OCI-LY1 (cell line): ENCODE measurements around the gene SRD5A1.
A peak's percentile ranks its signal among the peaks of the same experiment; 100 is the strongest.

ENCODE experiments used
- H2AFZ ChIP-seq: fragments of 200-600 bp; sonication (generic), shearing (Covaris generic); 2 replicates; pipeline ENCODE4 v1.6.0; 2014; ENCODE audit warnings: antibody characterized with exemption, mild to moderate bottlenecking, low read length
- H3F3A ChIP-seq: fragments of 200-600 bp; sonication (generic), shearing (Covaris generic); 2 replicates; pipeline ENCODE4 v1.6.0; 2014; ENCODE audit warnings: mild to moderate bottlenecking, antibody characterized with exemption, low read length, moderate library complexity; ENCODE audit not compliant: insufficient read depth
- H3K27ac ChIP-seq: fragments of 200-600 bp; sonication (generic); 2 replicates; pipeline ENCODE4 v1.5.1; 2014; ENCODE audit warnings: low read length, mixed run types, mild to moderate bottlenecking, low read depth; ENCODE audit not compliant: poor library complexity, severe bottlenecking
- H3K27me3 ChIP-seq: fragments of 200-600 bp; sonication (generic); 2 replicates; pipeline ENCODE4 v1.6.0; 2014; ENCODE audit warnings: antibody characterized with exemption, mild to moderate bottlenecking, low read length, moderate library complexity; ENCODE audit not compliant: insufficient read depth
- H3K36me3 ChIP-seq: fragments of 200-600 bp; sonication (generic); 2 replicates; pipeline ENCODE4 v1.6.1; 2014; ENCODE audit warnings: mild to moderate bottlenecking, antibody characterized with exemption, low read length, moderate library complexity, mixed read lengths; ENCODE audit not compliant: insufficient read depth
- H3K4me1 ChIP-seq: fragments of 200-600 bp; sonication (generic); 2 replicates; pipeline ENCODE4 v1.5.1; 2014; ENCODE audit warnings: mild to moderate bottlenecking, low read length, moderate library complexity; ENCODE audit not compliant: insufficient read depth, severe bottlenecking
- H3K4me2 ChIP-seq: fragments of 200-600 bp; sonication (generic), shearing (Covaris generic); 2 replicates; pipeline ENCODE4 v1.6.1; 2014; ENCODE audit warnings: low read length
- H3K4me3 ChIP-seq: fragments of 200-600 bp; sonication (generic); 2 replicates; pipeline ENCODE4 v1.5.1; 2014; ENCODE audit warnings: low read length, low read depth, mild to moderate bottlenecking, mixed read lengths; ENCODE audit not compliant: poor library complexity, severe bottlenecking
- H3K79me2 ChIP-seq: fragments of 200-600 bp; shearing (Covaris generic); 2 replicates; pipeline ENCODE4 v1.6.1; 2016; ENCODE audit warnings: mixed run types, low read length, mixed read lengths; ENCODE audit not compliant: insufficient read depth
- H3K9ac ChIP-seq: fragments of 200-600 bp; sonication (generic), shearing (Covaris generic); 2 replicates; pipeline ENCODE4 v1.6.1; 2014; ENCODE audit warnings: mild to moderate bottlenecking, low read length, mixed read lengths
- H3K9me2 ChIP-seq: fragments of 200-600 bp; sonication (generic), shearing (Covaris generic); 2 replicates; pipeline ENCODE4 v1.6.1; 2014; ENCODE audit warnings: low read depth, mild to moderate bottlenecking, low read length, mixed read lengths
- H3K9me3 ChIP-seq: fragments of 200-600 bp; shearing (Covaris generic); 2 replicates; pipeline ENCODE4 v1.6.1; 2014; ENCODE audit warnings: low read length, mixed read lengths
- H4K20me1 ChIP-seq: fragments of 200-600 bp; sonication (generic), shearing (Covaris generic); 2 replicates; pipeline ENCODE4 v1.6.0; 2016; ENCODE audit warnings: mild to moderate bottlenecking, low read length; ENCODE audit not compliant: insufficient read depth
- EZH2 ChIP-seq: fragments of 200-600 bp; sonication (generic), shearing (Covaris generic); IDR thresholded peaks from 2 replicates; pipeline ENCODE4 v1.8.0; 2017; ENCODE audit warnings: borderline replicate concordance, mixed run types, mild to moderate bottlenecking, antibody characterized with exemption, low read length, moderate library complexity, mixed read lengths
- TF ChIP-seq, protein P1 (sequence below): fragments of 200-600 bp; sonication (generic), shearing (Covaris generic); IDR thresholded peaks from 2 replicates; pipeline ENCODE4 v1.5.1; 2017; ENCODE audit warnings: mild to moderate bottlenecking, antibody characterized with exemption, low read length, moderate library complexity, mixed read lengths

The SRD5A1 gene

DNA sequence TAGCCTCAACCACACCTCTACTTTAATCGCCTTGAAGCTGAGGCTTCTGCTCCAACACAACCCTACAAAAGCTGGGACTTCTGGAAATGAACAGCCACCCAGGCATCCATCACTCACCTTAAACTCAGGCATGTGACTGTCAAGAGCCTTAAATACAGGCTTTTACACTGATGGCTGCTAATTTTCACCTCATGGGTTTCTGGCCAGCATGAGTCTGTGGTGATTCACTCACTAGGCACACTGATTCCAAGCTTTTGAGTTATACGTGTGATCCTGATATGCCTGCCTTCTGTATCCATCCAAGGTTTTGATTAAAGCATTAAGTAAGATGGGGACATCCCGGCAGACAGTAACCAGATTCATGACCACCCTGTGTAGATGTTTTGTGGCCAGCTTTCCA is 9.3 kb upstream of the SRD5A1 start:
- Histone ChIP-seq H3K79me2 (peaks cover 27% of the 10 kb centered on the region), H3K36me3 (peaks cover 99% of the 10 kb centered on the region)

DNA sequence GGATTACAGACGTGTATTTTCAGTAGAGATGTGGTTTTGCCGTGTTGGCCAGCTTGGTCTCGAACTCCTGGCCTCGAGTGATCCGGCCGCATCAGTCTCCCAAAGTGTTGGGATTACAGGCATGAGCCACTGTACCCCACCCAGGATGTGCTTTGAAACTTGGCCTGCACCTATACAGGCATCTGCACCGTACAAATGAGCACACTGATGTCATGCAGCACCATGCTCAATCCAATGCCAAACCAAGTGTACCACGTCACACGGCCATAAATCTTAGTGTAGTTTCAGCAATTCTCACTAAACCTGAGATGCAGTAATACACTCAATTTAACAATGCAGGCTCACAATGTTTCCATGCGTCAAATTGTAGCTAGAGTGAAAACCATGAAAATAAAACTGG is 6.7 kb upstream of the SRD5A1 start:
- Histone ChIP-seq H3K36me3 (peaks cover 100% of the 10 kb centered on the region), H3K9me3 (peaks cover 28% of the 10 kb centered on the region), H3K9me2 (no peaks in the 10 kb centered on the region), H3K79me2 (peaks cover 50% of the 10 kb centered on the region), H4K20me1 (no peaks in the 10 kb centered on the region), H3K27ac (no peak overlapping the region), H3F3A (no peaks in the 10 kb centered on the region), H2AFZ (no peak overlapping the region), H3K9ac (no peak overlapping the region), H3K27me3 (no peaks in the 10 kb centered on the region), H3K4me2 (no peak overlapping the region), H3K4me1 (peaks cover 4% of the 10 kb centered on the region), H3K4me3 (no peak overlapping the region)
- TF ChIP-seq, protein P1, sequence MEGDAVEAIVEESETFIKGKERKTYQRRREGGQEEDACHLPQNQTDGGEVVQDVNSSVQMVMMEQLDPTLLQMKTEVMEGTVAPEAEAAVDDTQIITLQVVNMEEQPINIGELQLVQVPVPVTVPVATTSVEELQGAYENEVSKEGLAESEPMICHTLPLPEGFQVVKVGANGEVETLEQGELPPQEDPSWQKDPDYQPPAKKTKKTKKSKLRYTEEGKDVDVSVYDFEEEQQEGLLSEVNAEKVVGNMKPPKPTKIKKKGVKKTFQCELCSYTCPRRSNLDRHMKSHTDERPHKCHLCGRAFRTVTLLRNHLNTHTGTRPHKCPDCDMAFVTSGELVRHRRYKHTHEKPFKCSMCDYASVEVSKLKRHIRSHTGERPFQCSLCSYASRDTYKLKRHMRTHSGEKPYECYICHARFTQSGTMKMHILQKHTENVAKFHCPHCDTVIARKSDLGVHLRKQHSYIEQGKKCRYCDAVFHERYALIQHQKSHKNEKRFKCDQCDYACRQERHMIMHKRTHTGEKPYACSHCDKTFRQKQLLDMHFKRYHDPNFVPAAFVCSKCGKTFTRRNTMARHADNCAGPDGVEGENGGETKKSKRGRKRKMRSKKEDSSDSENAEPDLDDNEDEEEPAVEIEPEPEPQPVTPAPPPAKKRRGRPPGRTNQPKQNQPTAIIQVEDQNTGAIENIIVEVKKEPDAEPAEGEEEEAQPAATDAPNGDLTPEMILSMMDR: no peak
- TF ChIP-seq EZH2: no peak

More for the DNA sequence above, 9.3 kb upstream of the SRD5A1 start:
- no peak overlapping the region for H2AFZ ChIP-seq
- H3K9ac ChIP-seq: no peak overlapping the region
- no peaks in the 10 kb centered on the region for H3K4me1 ChIP-seq
- no peak overlapping the region for H3K4me2 ChIP-seq
- H3K27me3 ChIP-seq: no peaks in the 10 kb centered on the region
- no peaks in the 10 kb centered on the region for H3K9me2 ChIP-seq
- TF ChIP-seq, protein P1: no peak
- no peak for TF ChIP-seq EZH2
- H3K9me3 ChIP-seq: peaks cover 28% of the 10 kb centered on the region
- no peaks in the 10 kb centered on the region for H4K20me1 ChIP-seq
- no peak overlapping the region for H3K4me3 ChIP-seq
- no peak overlapping the region for H3K27ac ChIP-seq
- H3F3A ChIP-seq: no peaks in the 10 kb centered on the region

DNA sequence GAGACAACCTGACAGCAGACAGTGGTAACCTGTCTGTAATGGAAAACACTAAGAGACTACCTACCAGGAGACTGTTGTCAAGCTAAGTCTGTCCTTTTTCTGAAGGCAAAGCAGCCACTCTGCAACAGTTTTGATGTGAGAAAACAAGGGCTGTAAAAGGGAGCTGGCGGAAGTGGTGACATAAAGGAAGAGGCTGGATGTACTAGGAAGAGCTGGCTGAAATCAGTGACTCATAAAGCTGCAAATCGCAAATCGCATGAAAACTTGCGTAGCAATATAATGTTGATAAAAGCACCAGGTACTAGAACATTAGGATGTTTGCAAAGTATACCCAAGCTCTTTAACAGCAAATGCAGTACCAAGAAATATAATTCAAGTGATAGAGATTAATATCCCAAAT is 1.8 kb upstream of the SRD5A1 start:
- H3K27me3 ChIP-seq: no peaks in the 10 kb centered on the region
- H3K4me1 ChIP-seq: peaks cover 31% of the 10 kb centered on the region
- no peaks in the 10 kb centered on the region for H3K9me3 ChIP-seq
- H3K79me2 ChIP-seq: peaks cover 59% of the 10 kb centered on the region
- H3F3A ChIP-seq: no peaks in the 10 kb centered on the region
- peak overlapping the region; percentile 88 for H3K4me3 ChIP-seq
- H3K9me2 ChIP-seq: no peaks in the 10 kb centered on the region
- no peak overlapping the region for H3K27ac ChIP-seq
- no peaks in the 10 kb centered on the region for H4K20me1 ChIP-seq
- peaks cover 54% of the 10 kb centered on the region for H3K36me3 ChIP-seq
- TF ChIP-seq, protein P1: no peak
- TF ChIP-seq EZH2: no peak
- peak overlapping the region; percentile 86; the same call in 1 of the 2 replicates for H3K9ac ChIP-seq
- peak overlapping the region; percentile 98 for H3K4me2 ChIP-seq
- H2AFZ ChIP-seq: no peak overlapping the region
